Left ventricle myocardium inferior (tissue), 1 donor: ENCODE results near the gene ATP13A1. TPM values are rescaled to one million over a fixed set of nuclear protein-coding genes. Genes with fewer than 3 reads are reported as not detected.

Source experiments
- DNase-seq: peaks from one replicate; pipeline ENCODE4 v3.0.0-alpha.2; 2020
- H3K27ac ChIP-seq: fragments of 200-600 bp; replicated peaks from 2 replicates; pipeline ENCODE4 v1.8.0; 2021
- H3K27me3 ChIP-seq: fragments of 200-600 bp; 2 replicates; pipeline ENCODE4 v1.8.0; 2021; ENCODE audit warnings: low read depth
- H3K36me3 ChIP-seq: fragments of 200-600 bp; 2 replicates; pipeline ENCODE4 v1.8.0; 2021
- H3K4me1 ChIP-seq: fragments of 200-600 bp; 2 replicates; pipeline ENCODE4 v1.8.0; 2021
- H3K4me3 ChIP-seq: fragments of 200-600 bp; 2 replicates; pipeline ENCODE4 v1.8.0; 2021; ENCODE audit warnings: mild to moderate bottlenecking, moderate library complexity
- H3K9me3 ChIP-seq: fragments of 200-600 bp; replicated peaks from 2 replicates; pipeline ENCODE4 v1.8.0; 2021
- intact Hi-C: fragments of 100-400 bp; cut with micrococcal nuclease; formaldehyde crosslinking; loops from one replicate; pipeline ENCODE4 v1.11.0; 2022
- total RNA-seq: library from RNA; stranded (reverse); fragmentation: NEBNext Ultra II Directional; extraction: Animal tissue kit (Norgen Biotek cat#: 25700); gene quantifications from one replicate; pipeline ENCODE4 v1.2.1, GENCODE V29; 2021
- TF ChIP-seq, protein P1 (sequence below): fragments of 200-600 bp; IDR thresholded peaks from 2 replicates; pipeline ENCODE4 v1.8.0; 2021; ENCODE audit warnings: antibody characterized with exemption, mild to moderate bottlenecking, borderline replicate concordance
- donor health status: DM: no; HTN: yes; CAD: no; lungs with severe emphysema.

Gene ATP13A1
- total RNA-seq, 1 donor from 2014 or later, result 16.5 TPM

- TF ChIP-seq, protein P1, sequence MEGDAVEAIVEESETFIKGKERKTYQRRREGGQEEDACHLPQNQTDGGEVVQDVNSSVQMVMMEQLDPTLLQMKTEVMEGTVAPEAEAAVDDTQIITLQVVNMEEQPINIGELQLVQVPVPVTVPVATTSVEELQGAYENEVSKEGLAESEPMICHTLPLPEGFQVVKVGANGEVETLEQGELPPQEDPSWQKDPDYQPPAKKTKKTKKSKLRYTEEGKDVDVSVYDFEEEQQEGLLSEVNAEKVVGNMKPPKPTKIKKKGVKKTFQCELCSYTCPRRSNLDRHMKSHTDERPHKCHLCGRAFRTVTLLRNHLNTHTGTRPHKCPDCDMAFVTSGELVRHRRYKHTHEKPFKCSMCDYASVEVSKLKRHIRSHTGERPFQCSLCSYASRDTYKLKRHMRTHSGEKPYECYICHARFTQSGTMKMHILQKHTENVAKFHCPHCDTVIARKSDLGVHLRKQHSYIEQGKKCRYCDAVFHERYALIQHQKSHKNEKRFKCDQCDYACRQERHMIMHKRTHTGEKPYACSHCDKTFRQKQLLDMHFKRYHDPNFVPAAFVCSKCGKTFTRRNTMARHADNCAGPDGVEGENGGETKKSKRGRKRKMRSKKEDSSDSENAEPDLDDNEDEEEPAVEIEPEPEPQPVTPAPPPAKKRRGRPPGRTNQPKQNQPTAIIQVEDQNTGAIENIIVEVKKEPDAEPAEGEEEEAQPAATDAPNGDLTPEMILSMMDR, result no peak
Observed at GRCh38 chr19:19655051-19655594, 8.4 kb downstream of the ATP13A1 start.

DNA sequence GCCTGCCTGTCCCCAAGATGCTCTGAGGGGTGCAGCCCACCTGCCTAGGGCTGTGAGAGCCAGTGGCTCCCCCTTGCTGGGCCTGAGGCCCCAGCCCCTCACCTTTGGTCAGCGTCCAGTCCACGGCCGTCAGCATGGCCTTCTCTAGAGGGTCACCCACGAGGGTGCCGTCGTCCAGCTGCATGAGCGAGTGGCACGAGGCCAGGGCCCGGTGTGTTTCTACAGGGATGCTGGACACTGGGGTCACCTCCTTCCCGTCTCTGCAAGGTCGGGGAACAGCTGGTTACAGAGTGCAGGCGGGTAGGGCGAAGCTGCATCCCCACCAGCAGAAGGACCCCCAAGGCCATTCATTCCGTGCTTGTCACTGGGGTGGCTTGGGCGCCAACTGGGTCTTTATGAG is 9.0 kb downstream of the ATP13A1 start:
- Histone ChIP-seq H3K4me1 (peaks cover 14% of the 10 kb centered on the region), H3K27me3 (no peaks in the 10 kb centered on the region), H3K4me3 (no peak overlapping the region), H3K27ac (no peak overlapping the region), H3K9me3 (no peaks in the 10 kb centered on the region), H3K36me3 (peaks cover 99% of the 10 kb centered on the region)
- intact Hi-C loops, result no loop called here
- DNase-seq, result no peak
- TF ChIP-seq, protein P1, result no peak

More at GRCh38 chr19:19655051-19655594, 8.4 kb downstream of the ATP13A1 start:
- intact Hi-C loops, result no loop called here
- Histone ChIP-seq H3K27ac (no peak overlapping the region), H3K9me3 (no peaks in the 10 kb centered on the region), H3K36me3 (peaks cover 96% of the 10 kb centered on the region), H3K4me1 (peaks cover 14% of the 10 kb centered on the region), H3K27me3 (no peaks in the 10 kb centered on the region), H3K4me3 (no peak overlapping the region)
- no peak for DNase-seq

- Histone ChIP-seq H3K4me1 (peaks cover 14% of the 10 kb centered on the region), H3K9me3 (no peaks in the 10 kb centered on the region), H3K27ac (no peak overlapping the region), H3K36me3 (peaks cover 99% of the 10 kb centered on the region), H3K27me3 (no peaks in the 10 kb centered on the region), H3K4me3 (no peak overlapping the region)
- intact Hi-C loops, result no loop called here
- DNase-seq, result no peak
- TF ChIP-seq, protein P1, result no peak
Observed at GRCh38 chr19:19653597-19654147, 9.8 kb downstream of the ATP13A1 start.

- TF ChIP-seq, protein P1, result no peak
- no peak overlapping the region for H3K27ac ChIP-seq
- H3K36me3 ChIP-seq, result peaks cover 99% of the 10 kb centered on the region
Observed at GRCh38 chr19:19652482-19653295, 10.8 kb downstream of the ATP13A1 start.

GRCh38 chr19:19651076-19651475 is 12.4 kb downstream of the ATP13A1 start:
- peaks cover 14% of the 10 kb centered on the region for H3K4me1 ChIP-seq
- peaks cover 99% of the 10 kb centered on the region for H3K36me3 ChIP-seq
- TF ChIP-seq, protein P1, result no peak
- no peaks in the 10 kb centered on the region for H3K9me3 ChIP-seq
- intact Hi-C loops, result no loop called here
- H3K27me3 ChIP-seq, result no peaks in the 10 kb centered on the region
- peak; percentile 59 for DNase-seq
- no peak overlapping the region for H3K4me3 ChIP-seq
- no peak overlapping the region for H3K27ac ChIP-seq

More at GRCh38 chr19:19652482-19653295, 10.8 kb downstream of the ATP13A1 start:
- no peak overlapping the region for H3K4me3 ChIP-seq
- intact Hi-C loops, result no loop called here
- no peaks in the 10 kb centered on the region for H3K27me3 ChIP-seq
- H3K9me3 ChIP-seq, result no peaks in the 10 kb centered on the region
- H3K4me1 ChIP-seq, result peaks cover 14% of the 10 kb centered on the region
- DNase-seq, result no peak
